ENCODE results near the gene PGPEP1.

PGPEP1 gene, protein sequence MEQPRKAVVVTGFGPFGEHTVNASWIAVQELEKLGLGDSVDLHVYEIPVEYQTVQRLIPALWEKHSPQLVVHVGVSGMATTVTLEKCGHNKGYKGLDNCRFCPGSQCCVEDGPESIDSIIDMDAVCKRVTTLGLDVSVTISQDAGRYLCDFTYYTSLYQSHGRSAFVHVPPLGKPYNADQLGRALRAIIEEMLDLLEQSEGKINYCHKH

DNA sequence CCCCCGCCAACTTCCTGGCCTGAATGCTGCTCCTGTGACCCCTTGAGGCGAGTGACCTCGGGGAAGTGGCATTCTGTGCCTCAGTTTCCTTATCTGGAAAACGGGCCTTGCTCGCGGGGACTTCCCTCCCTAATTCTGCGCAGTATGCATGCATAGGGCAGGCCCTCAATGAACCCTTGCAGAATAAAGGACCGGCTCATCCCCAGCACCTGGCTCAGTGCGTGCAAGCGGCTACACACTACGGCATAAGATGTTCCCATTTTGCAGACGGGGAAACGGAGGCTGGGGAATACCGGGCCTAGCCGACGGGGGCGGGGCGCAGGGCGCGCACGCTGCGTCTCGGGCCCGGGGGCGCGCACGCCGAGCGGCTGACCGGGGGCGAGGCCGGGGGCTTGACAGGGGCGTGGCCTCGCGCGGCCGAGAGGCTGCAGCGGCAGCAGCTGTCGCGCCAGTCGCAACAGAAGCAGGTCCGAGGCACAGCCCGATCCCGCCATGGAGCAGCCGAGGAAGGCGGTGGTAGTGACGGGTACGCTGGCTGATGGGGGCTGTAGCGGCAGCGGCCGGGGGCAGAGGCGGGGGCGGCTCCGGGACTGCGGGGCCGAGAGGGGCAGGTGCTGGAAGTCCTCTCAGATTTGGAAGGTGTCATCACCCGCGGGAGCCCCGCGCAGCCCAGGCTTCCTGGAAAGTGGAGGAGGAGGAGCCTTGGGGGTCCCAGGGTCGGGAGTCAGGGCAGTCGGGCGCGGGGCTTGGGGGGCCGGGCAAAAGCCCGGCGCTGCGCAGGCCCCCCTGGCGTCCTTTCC is at the start of gene PGPEP1:
TSS of gene PGPEP1 (plus strand) at position 409 of the 800 bp plus-strand sequence. CDS start at position 493, 84 bp downstream.
- no peak for DNase-seq

- no peak for DNase-seq
Observed at GRCh38 chr19:18291019-18291524, 49.3 kb upstream of the PGPEP1 start.

DNA sequence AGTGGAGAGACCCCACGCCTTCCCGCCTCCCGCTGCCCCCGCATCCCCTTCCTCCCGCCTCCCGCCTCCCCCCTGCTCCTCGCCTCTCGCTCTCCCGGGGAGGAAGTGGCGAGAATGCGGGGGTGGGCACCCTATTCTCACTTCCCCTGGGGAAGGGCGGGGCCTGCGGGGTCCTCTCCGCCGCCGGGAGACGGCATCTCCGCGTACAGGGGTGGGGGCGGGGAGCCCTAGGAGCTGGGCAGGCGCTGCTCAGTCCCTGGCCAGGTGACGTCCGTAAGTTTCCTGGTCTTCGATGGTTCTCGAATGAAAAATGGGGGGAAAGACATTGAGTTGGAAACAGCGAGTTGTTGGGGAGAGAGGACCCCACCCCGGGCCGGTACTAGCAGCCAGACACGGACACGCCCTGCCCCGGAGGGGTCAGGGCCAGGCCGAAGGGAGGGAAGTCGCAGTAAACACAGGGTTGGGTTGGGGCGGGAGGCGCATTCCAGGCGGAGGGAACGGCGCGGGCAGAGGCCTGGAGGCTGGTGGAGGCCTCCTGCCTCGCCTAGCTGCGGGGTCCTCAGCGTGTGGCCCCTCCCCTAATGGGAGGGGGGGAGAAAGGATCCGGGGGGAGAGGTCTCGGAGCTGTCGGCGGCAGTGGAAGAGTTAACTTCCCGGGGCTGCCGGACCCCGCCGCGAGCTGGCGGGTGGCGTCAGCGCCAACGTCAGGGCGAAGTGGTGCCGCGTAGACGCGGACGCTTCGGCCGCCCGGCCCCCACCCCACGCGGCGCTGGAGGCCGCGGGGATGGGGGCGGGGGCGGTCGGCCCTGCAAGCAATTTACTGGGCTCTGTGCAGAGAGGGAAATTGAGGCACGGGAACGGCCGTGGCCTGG is 48.6 kb upstream of the PGPEP1 start:
- DNase-seq = no peak

DNA sequence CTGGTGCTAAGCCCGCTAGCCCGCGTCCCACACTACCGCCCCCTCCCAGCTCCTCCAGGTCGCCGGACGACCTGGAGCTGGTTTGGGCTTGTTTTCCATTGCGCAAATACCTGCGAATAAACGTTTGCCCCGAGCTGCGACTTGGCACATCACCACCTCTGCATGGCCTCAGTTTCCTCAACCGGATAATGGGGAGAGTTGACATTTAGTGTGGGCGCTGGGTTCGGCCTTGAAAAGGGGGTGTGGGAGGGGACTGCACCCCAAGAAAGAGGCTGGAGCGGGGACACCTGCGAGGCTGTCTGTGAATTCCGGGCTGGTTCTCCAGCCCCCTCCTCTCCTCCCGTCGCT is 48.0 kb upstream of the PGPEP1 start:
- DNase-seq = no peak

DNA sequence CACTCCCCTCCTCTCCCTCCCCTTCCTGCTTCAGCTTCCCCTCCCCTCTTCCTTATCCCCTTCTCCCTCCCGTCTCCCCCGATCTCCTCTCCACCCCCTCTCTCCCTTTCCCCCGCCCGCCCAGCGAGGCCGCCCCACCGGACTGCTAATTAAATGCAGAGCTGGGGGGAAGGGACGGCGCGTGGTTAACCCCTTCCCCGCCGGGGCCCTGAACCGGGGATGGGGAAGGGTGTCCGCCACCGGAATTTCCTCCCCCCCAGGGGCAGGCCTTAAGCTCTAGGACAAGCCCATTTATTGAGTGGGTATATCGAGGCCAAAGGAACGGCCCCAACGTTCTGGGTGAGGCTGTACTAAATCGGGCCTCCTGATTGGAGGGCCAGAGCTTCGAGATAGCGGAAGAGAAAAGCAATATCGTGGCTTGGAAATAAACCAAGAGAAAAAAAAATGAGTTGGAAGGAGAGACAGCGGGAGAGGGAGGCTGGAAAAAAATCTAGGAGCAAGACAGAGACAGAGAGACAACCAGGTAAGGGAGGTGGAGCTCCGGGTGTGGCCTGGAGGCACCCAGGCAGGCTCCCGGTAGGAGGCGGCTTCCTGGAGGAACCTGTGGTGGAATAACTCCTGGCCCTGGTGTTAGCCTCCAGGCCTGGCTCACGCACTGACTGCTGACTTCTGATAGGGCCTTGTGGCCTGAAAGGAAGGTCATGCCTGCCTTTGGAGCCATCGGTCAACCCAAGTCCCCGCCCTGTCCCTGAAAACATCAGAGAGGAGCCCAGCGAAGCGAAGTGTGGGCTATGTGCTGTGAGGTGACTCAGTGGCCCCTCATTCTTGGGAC is 47.4 kb upstream of the PGPEP1 start:
- DNase-seq = no peak

DNA sequence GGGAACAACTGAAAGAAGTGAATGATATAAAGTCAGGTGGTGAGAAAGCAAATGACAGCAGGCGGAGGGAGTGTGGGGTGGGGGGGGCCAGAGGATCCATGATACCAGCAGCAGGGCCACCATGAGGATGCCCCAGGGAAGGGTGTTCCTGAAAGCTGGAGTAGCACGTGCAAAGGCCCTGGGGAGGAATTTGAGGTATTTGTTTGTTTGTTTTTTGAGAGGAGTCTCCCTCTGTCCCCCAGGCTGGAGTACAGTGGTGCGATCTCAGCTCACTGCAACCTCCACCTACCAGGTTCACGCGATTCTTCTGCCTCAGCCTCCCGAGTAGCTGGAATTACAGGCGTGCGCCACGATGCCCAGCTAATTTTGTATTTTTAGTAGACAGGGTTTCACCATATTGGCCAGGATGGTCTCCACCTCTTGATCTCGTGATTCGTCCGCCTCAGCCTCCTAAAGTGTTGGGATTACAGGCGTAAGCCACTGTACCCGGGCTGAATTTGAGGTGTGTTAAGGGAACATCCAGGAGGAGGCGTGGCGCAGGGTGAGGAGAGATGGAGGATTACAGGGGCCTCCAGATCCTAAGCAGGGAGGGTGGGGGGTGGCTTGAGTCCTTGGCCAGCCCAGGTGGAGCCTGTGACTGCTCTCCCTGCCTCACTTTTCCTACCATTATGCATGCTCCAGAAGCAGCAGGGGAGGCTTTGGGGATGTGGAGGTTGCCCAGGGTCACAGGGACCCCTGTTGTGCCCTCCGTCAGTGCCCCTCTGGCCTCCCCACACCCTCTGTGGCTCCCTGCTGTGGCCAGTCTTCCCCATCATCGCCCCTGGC is 46.5 kb upstream of the PGPEP1 start:
- no peak for DNase-seq

DNA sequence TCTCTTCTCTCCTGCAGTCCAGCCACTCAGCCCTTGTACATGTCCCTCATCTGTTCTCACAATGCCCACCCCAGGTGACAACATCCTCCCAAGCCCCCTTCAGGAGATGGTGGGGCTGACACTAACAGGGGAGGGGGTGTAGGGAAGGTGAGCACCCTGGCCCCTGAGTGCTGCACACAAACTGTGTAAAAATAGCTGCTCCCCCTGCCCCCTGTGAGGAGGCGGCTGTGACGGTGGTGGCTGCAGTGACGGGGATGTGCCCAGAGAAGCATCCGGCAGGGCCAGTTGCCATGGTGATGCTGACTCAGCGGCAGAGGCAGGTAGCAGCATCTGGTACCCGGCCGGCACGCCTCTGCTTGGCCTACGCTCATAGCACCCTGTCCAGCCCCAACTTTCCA is 45.9 kb upstream of the PGPEP1 start:
- no peak for DNase-seq

GRCh38 chr19:18295034-18295451 is 45.4 kb upstream of the PGPEP1 start:
- no peak for DNase-seq

DNA sequence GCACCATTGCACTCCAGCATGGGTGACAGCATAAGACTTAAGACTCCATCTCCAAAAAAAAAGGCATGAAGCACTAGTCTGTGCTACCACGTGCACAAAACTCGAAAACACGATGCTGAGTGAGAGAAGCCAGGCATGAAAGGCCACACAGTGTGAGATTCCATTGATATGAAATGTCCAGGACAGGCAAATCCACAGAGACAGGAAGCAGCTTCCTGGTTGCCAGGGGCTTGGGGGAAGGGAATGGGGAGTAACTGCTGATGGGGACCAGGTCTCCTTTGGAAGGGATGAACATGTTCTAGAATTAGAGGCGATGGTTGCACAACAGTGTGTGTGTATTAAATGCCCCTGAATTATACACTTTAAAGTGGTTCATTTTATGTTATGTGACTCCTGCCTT is 43.1 kb upstream of the PGPEP1 start:
- DNase-seq = no peak

- DNase-seq = no peak
Observed at GRCh38 chr19:18298601-18299000, 41.8 kb upstream of the PGPEP1 start.

DNA sequence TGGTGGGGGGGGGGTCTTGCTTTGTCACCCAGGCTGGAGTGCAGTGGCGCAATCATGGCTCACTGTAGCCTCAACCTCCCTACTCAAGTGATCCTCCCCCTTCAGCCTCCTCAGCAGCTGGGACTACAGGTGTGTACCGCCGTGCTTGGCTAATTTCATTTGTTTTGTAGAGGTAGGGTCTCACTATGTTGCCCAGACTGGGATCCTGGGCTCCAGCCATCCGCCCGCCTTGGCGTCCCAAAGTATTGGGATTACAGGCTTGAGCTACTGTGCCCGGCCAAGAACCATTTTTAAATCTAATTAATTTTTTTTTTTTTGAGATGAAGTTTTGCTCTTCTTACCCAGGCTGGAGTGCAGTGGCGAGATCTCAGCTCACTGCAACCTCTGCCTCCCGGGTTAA is 40.7 kb upstream of the PGPEP1 start:
- DNase-seq = no peak

GRCh38 chr19:18300930-18301717 is 39.3 kb upstream of the PGPEP1 start:
- DNase-seq = no peak

- DNase-seq = no peak
Observed at GRCh38 chr19:18301718-18302111, 38.7 kb upstream of the PGPEP1 start.

- DNase-seq = no peak
Observed at GRCh38 chr19:18304208-18304457, 36.3 kb upstream of the PGPEP1 start.

DNA sequence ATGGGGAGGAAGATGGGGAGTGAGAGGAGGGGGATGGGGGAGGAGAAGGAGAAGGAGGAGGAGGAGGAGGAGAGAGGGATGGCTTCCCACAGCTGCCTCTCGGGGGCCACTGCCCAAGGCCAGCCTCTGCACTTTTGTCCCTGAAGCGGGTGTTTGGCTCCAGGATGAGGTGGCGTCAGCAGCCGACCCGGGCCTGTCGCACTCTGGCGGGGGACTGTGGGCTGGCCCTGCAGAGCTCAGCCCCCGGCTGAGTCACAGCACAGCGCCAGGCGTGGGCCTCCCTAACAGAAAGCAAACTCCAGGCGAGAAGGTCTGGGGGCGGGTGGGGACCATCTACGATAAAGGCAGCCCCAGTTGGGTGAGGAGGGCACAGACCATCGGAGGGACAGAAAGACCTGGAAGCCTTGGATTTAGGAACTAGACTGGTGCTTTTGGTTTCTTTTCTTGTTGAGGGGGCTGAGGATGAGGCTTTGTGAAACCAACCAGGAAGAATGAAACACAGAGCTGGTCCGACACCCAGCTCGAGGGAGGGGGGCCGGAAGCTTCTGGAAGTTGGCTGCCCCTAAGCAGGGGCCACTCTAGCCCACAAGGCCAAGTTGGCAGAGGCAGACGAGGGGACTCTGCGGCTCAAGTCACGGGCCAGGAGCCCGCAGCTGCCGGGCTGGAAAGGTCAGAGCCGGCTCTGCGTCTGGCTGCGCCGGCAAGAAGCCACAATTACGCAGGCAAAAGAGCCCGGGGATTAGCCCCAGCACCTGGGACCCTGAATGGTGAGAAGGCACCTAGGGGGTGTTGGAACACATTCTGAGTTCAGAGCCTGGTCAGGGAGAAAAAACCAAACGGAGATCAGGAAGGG is 35.7 kb upstream of the PGPEP1 start:
- DNase-seq = no peak

GRCh38 chr19:18306209-18306887 is 34.0 kb upstream of the PGPEP1 start:
- DNase-seq = no peak

DNA sequence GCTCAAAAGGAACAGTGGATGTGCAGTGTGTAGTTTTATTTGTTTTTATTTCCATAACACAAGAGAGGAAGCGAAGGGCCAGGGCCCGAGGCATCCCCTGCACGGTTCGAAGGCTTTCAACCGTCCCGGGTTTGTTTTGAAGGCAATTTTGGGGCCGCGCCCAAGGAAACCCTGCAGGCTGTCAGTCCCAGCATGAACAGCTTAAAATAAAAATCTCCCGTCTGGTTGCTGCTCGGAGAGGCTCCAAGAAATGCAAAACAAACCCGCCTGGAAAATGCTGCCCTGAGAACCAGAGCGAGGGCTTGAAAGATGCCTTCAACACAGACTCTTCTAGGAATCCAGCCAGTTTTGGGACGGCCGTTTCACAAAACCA is 33.5 kb upstream of the PGPEP1 start:
- no peak for DNase-seq

DNA sequence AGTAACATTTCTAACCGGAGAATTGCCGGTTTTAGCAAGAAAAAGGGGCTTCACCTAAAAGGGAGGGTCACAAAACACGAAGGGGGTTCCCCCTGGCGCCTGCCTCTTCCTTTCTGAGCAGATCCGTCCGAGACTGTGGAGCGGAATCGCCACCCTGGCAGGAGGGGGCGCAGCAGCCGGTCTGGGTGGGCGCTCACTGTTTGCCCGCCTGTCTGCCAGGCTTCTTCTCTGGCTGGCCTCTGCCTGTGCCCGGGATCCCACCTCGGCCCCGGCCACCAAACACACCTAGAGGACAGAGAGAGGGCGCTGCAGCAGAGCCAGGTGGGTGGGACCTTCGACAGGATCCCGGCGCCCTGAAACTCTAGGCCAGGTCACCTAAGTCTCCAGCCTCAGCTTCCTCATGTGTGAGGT is 33.1 kb upstream of the PGPEP1 start:
- DNase-seq = no peak
